H1 (cell line): ENCODE results near the gene PLEKHA5. TPM values are rescaled to one million over a fixed set of nuclear protein-coding genes. Genes with fewer than 3 reads are reported as not detected.

Experiments
- CTCF ChIA-PET: fragments of 300-600 bp; sonication (Branson Sonifier 250); formaldehyde crosslinking; loops from one replicate; lab custom pipeline; 2021; ENCODE audit not compliant: partially characterized antibody; lab: Charles Lee
- POLR2A ChIA-PET: fragments of 300-600 bp; sonication (Branson Sonifier 250); formaldehyde crosslinking; loops from one replicate; lab custom pipeline; 2021; ENCODE audit warnings: inconsistent platforms; ENCODE audit not compliant: partially characterized antibody; lab: Charles Lee
- DNase-seq, 2 experiments: peaks; one replicate each; pipeline versions ENCODE4 v3.0.0 to v3.0.0-alpha.2; 2010 to 2022; ENCODE audit warnings: low spot score in 2 of 2, low read depth in 1 of 2, mixed read lengths in 1 of 2
- FAIRE-seq: peaks from 2 replicates; lab custom pipeline; 2011; peaks lifted over from hg19 to GRCh38; lab: Jason Lieb, UNC
- H2AFZ ChIP-seq: 2 replicates; pipeline ENCODE4 v1.8.1; 2012; ENCODE audit warnings: low read length, inconsistent platforms
- H2AK5ac ChIP-seq: 2 replicates; pipeline ENCODE4 v1.6.1; 2013; ENCODE audit warnings: low read depth, low read length
- H2BK120ac ChIP-seq: replicated peaks from 2 replicates; pipeline ENCODE3; 2013; ENCODE audit warnings: low read depth, low read length, inconsistent platforms
- H2BK12ac ChIP-seq: 2 replicates; pipeline ENCODE4 v1.6.1; 2013; ENCODE audit warnings: low read depth, low read length
- H2BK15ac ChIP-seq: 2 replicates; pipeline ENCODE4 v1.6.1; 2013; ENCODE audit warnings: low read length
- H2BK20ac ChIP-seq: 2 replicates; pipeline ENCODE4 v1.6.1; 2013; ENCODE audit warnings: low read length
- H2BK5ac ChIP-seq: 2 replicates; pipeline ENCODE4 v1.6.1; 2013; ENCODE audit warnings: low read depth, low read length
- H3K14ac ChIP-seq: 2 replicates; pipeline ENCODE4 v1.6.1; 2013; ENCODE audit warnings: inconsistent platforms; ENCODE audit not compliant: insufficient read length
- H3K18ac ChIP-seq: 2 replicates; pipeline ENCODE4 v1.6.1; 2013; ENCODE audit warnings: low read length; ENCODE audit errors: extremely low read depth
- H3K23ac ChIP-seq: 2 replicates; pipeline ENCODE4 v1.6.1; 2013; ENCODE audit warnings: inconsistent platforms; ENCODE audit not compliant: insufficient read length
- H3K23me2 ChIP-seq: 2 replicates; pipeline ENCODE4 v1.6.1; 2013; ENCODE audit warnings: low read depth, low read length
- H3K27ac ChIP-seq: 2 replicates; pipeline ENCODE4 v1.6.1; 2011; ENCODE audit warnings: low read depth, low read length, inconsistent platforms
- H3K27me3 ChIP-seq, 4 experiments: replicated peaks in 1 of 4; 1 replicate in 1 of 4; 2 replicates in 3 of 4; pipeline versions ENCODE4 v1.6.1 to v1.8.1; 2011 to 2013; ENCODE audit warnings: low read length in 3 of 4, mild to moderate bottlenecking in 3 of 4, inconsistent platforms in 2 of 4, mixed read lengths in 2 of 4, moderate library complexity in 1 of 4; ENCODE audit not compliant: control insufficient read depth in 3 of 4, insufficient read depth in 3 of 4; ENCODE audit errors: extremely low read depth in 1 of 4
- H3K36me3 ChIP-seq, 4 experiments: 2 replicates each; pipeline versions ENCODE4 v1.6.1 to v1.8.1; 2011 to 2013; ENCODE audit warnings: mild to moderate bottlenecking in 4 of 4, low read length in 3 of 4, moderate library complexity in 2 of 4, control low read depth in 1 of 4, inconsistent platforms in 1 of 4; ENCODE audit not compliant: insufficient read depth in 4 of 4, control insufficient read depth in 2 of 4
- H3K4ac ChIP-seq: replicated peaks from 2 replicates; pipeline ENCODE3; 2013; ENCODE audit warnings: low read length, low read depth, mixed read lengths, inconsistent platforms; ENCODE audit not compliant: insufficient read length
- H3K4me1 ChIP-seq, 4 experiments: replicated peaks in 1 of 4; 1 replicate in 1 of 4; 2 replicates in 3 of 4; pipeline versions ENCODE4 v1.6.1 to v1.8.1; 2011 to 2013; ENCODE audit warnings: low read length in 3 of 4, inconsistent platforms in 2 of 4, mixed read lengths in 1 of 4; ENCODE audit not compliant: insufficient read depth in 4 of 4, control insufficient read depth in 3 of 4
- H3K4me2 ChIP-seq, 2 experiments: 2 replicates each; pipeline versions ENCODE4 v1.6.1 to v1.8.1; 2011 to 2013; ENCODE audit warnings: low read depth in 2 of 2, low read length in 2 of 2, control low read depth in 1 of 2, inconsistent platforms in 1 of 2, mild to moderate bottlenecking in 1 of 2; ENCODE audit not compliant: insufficient read depth in 1 of 2
- H3K4me3 ChIP-seq, 4 experiments: fragments of 200-600, 300-600 bp in 1 of 4; sonication (generic), shearing (Covaris generic), sonication (Bioruptor Twin) in 1 of 4; 2 replicates each; pipeline versions ENCODE4 v1.5.1 to v1.8.1; 2011 to 2016; ENCODE audit warnings: low read length in 4 of 4, low read depth in 3 of 4, control low read depth in 2 of 4, inconsistent platforms in 2 of 4, mild to moderate bottlenecking in 2 of 4, mixed read lengths in 1 of 4, moderate library complexity in 1 of 4; ENCODE audit not compliant: insufficient read depth in 2 of 4; ENCODE audit errors: extremely low read depth in 1 of 4
- H3K56ac ChIP-seq: replicated peaks from 2 replicates; pipeline ENCODE3; 2013; ENCODE audit warnings: low read depth, mild to moderate bottlenecking, mixed read lengths, low read length, inconsistent platforms; ENCODE audit not compliant: insufficient read length
- H3K79me1 ChIP-seq: 2 replicates; pipeline ENCODE4 v1.6.1; 2013; ENCODE audit warnings: low read depth, low read length, control low read depth
- H3K79me2 ChIP-seq, 2 experiments: 2 replicates each; pipeline versions ENCODE4 v1.6.1 to v1.8.1; 2012 to 2013; ENCODE audit warnings: low read length in 2 of 2, mild to moderate bottlenecking in 2 of 2, inconsistent platforms in 1 of 2; ENCODE audit not compliant: insufficient read depth in 2 of 2, control insufficient read depth in 1 of 2
- H3K9ac ChIP-seq, 4 experiments: replicated peaks in 1 of 4; 1 replicate in 1 of 4; 2 replicates in 3 of 4; pipeline versions ENCODE4 v1.6.1 to v1.8.1; 2011 to 2013; ENCODE audit warnings: low read depth in 3 of 4, low read length in 3 of 4, control low read depth in 2 of 4, mild to moderate bottlenecking in 2 of 4, moderate library complexity in 2 of 4, inconsistent platforms in 1 of 4; ENCODE audit errors: extremely low read depth in 1 of 4
- H3K9me3 ChIP-seq, 2 experiments: 2 replicates each; pipeline versions ENCODE4 v1.6.1 to v1.8.1; 2012 to 2013; ENCODE audit warnings: mild to moderate bottlenecking in 2 of 2, moderate library complexity in 2 of 2, control low read depth in 1 of 2, inconsistent platforms in 1 of 2, low read depth in 1 of 2, low read length in 1 of 2, mixed read lengths in 1 of 2; ENCODE audit not compliant: insufficient read depth in 2 of 2
- H4K20me1 ChIP-seq, 2 experiments: replicated peaks in 1 of 2; 2 replicates each; pipeline versions ENCODE3 to v1.8.1; 2011 to 2013; ENCODE audit warnings: inconsistent platforms in 2 of 2, low read length in 2 of 2, mild to moderate bottlenecking in 1 of 2; ENCODE audit not compliant: insufficient read depth in 2 of 2, control insufficient read depth in 1 of 2
- H4K5ac ChIP-seq: 2 replicates; pipeline ENCODE4 v1.6.1; 2013; ENCODE audit warnings: low read length, low read depth, mixed read lengths, inconsistent platforms; ENCODE audit not compliant: insufficient read length
- H4K8ac ChIP-seq: 2 replicates; pipeline ENCODE4 v1.8.0; 2013; ENCODE audit warnings: mild to moderate bottlenecking, moderate library complexity, low read length, inconsistent platforms; ENCODE audit not compliant: insufficient read depth; ENCODE audit errors: extremely low read depth
- H4K91ac ChIP-seq: replicated peaks from 2 replicates; pipeline ENCODE3; 2013; ENCODE audit warnings: low read length, mixed read lengths, inconsistent platforms; ENCODE audit not compliant: insufficient read length
- CBX8 ChIP-seq: fragments of 300-800, 300-1000 bp; sonication (generic); IDR thresholded peaks from 2 replicates; pipeline ENCODE4 v1.7.1; 2016; ENCODE audit warnings: low read depth, low read length, borderline replicate concordance
- CEBPB ChIP-seq: IDR thresholded peaks from 2 replicates; pipeline ENCODE4 v1.6.1; 2012; ENCODE audit warnings: low read depth, low read length
- EGR1 ChIP-seq: IDR thresholded peaks from 2 replicates; pipeline ENCODE4 v1.6.1; 2011; ENCODE audit warnings: low read depth, low read length, borderline replicate concordance
- EZH2 ChIP-seq: fragments of 200-600 bp; sonication (generic); IDR thresholded peaks from 2 replicates; pipeline ENCODE4 v1.7.1; 2012; ENCODE audit warnings: low read depth, mild to moderate bottlenecking, moderate library complexity, low read length, inconsistent platforms; ENCODE audit not compliant: severe bottlenecking
- HDAC2 ChIP-seq, 2 experiments: fragments of 300-600 bp in 1 of 2; sonication (generic) in 1 of 2; IDR thresholded peaks; 2 replicates each; pipeline ENCODE4 v1.6.1; 2011 to 2012; ENCODE audit warnings: low read depth in 2 of 2, low read length in 2 of 2, mild to moderate bottlenecking in 2 of 2, moderate library complexity in 2 of 2, borderline replicate concordance in 1 of 2, inconsistent platforms in 1 of 2
- MAFK ChIP-seq: IDR thresholded peaks from 2 replicates; pipeline ENCODE4 v1.6.1; 2012; ENCODE audit warnings: low read depth, mild to moderate bottlenecking, improper control_type of control experiment, low read length
- NANOG ChIP-seq: IDR thresholded peaks from 2 replicates; pipeline ENCODE4 v1.6.1; 2011; ENCODE audit warnings: low read length, low read depth, mild to moderate bottlenecking, inconsistent platforms; ENCODE audit not compliant: insufficient read depth, poor library complexity, severe bottlenecking
- RXRA ChIP-seq: IDR thresholded peaks from 2 replicates; pipeline ENCODE4 v1.6.1; 2011; ENCODE audit warnings: low read depth, mild to moderate bottlenecking, low read length, moderate library complexity; ENCODE audit not compliant: insufficient read depth
- TAF7 ChIP-seq: optimal IDR thresholded peaks from 2 replicates; pipeline ENCODE3; 2011; ENCODE audit warnings: low read depth, mild to moderate bottlenecking, inconsistent platforms, low read length, moderate library complexity, borderline replicate concordance
- TBP ChIP-seq: IDR thresholded peaks from 2 replicates; pipeline ENCODE4 v1.6.1; 2011; ENCODE audit warnings: low read depth, low read length, improper control_type of control experiment
- YY1 ChIP-seq: IDR thresholded peaks from 2 replicates; pipeline ENCODE4 v1.6.1; 2011; ENCODE audit warnings: low read depth, mild to moderate bottlenecking, low read length
- WGBS, 2 experiments: shearing (Covaris generic) in 1 of 2; methylation state at CpG; one replicate each; pipeline versions ENCODE4 v1.1.6 to v1.1.7; 2013 to 2015; ENCODE audit warnings: low lambda C conversion rate in 2 of 2, mixed read lengths in 2 of 2, inconsistent platforms in 1 of 2, low coverage in 1 of 2, missing lambda C conversion rate in 1 of 2; ENCODE audit not compliant: insufficient replicate concordance in 2 of 2, insufficient coverage in 1 of 2, insufficient read length in 1 of 2; ENCODE audit errors: extremely low coverage in 1 of 2, missing lambda C conversion rate in 1 of 2; 5-methylcytosine and 5-hydroxymethylcytosine counted together
- polyA plus RNA-seq, 7 experiments: library from polyadenylated mRNA; depleted of rRNA in 3 of 7; stranded (reverse) in 5 of 7; unstranded in 2 of 7; fragments of >200 nt in 5 of 7; fragments of 200-250 nt in 2 of 7; gene quantifications; 1 replicate in 5 of 7; 2 replicates in 1 of 7; 4 replicates in 1 of 7; pipeline versions ENCODE4 v1.2.1 to v1.2.3, GENCODE V29; 2011 to 2013; ENCODE audit warnings: missing spikeins in 2 of 7, mixed read lengths in 2 of 7
- total RNA-seq: library from RNA; stranded (reverse); fragmentation: NEBNext Ultra II Directional; extraction: Animal tissue kit (Norgen Biotek cat#: 25700); gene quantifications from 2 replicates; pipeline ENCODE4 v1.2.1, GENCODE V29; 2021

PLEKHA5 gene
- total and polyA plus RNA-seq, 2 of the 8 experiments (the other 6 are each of a cell fraction or from before 2014, with no cell fraction given) = 17.2 to 66.1 TPM

GRCh38 chr12:19394385-19394784 is 264.9 kb downstream of the PLEKHA5 start:
- Histone ChIP-seq H3K4me2 (no peak overlapping the region), H3K27me3 (no peaks in the 10 kb centered on the region), H3K4me3 (no peak overlapping the region), H2BK20ac (no peak overlapping the region), H3K79me1 (no peaks in the 10 kb centered on the region), H4K8ac (no peak overlapping the region), H4K91ac (no peak overlapping the region), H3K9me3 (no peaks in the 10 kb centered on the region), H2BK5ac (no peak overlapping the region), H2BK120ac (no peak overlapping the region), H3K56ac (no peak overlapping the region), H2AK5ac (no peak overlapping the region), H3K18ac (no peak overlapping the region), H4K5ac (no peak overlapping the region), H3K36me3 (no peaks in the 10 kb centered on the region), H3K27ac (no peak overlapping the region), H2BK15ac (no peak overlapping the region), H3K4me1 (no peaks in the 10 kb centered on the region), H3K23me2 (no peaks in the 10 kb centered on the region), H4K20me1 (no peaks in the 10 kb centered on the region), H3K4ac (no peak overlapping the region), H3K9ac (no peak overlapping the region), H3K79me2 (no peaks in the 10 kb centered on the region), H3K14ac (no peak overlapping the region), H2AFZ (no peak overlapping the region), H3K23ac (no peak overlapping the region), H2BK12ac (no peak overlapping the region)
- WGBS, 2 experiments = 96% methylated on average over 2 of the region's 2 CpGs; no CpG with 5 or more reads in 1 of the 2 experiments
- CTCF ChIA-PET = interaction anchor here (0.6 kb wide), 1 partner anchor 1254 kb away, joined by 3 read pairs; no protein-coding TSS in a partner anchor
- POLR2A ChIA-PET = no interaction called here
- FAIRE-seq = no peak
- DNase-seq = no peak
- TF ChIP-seq YY1 = no peak
- no peak for TF ChIP-seq TAF7
- TF ChIP-seq HDAC2 (IDR thresholded peaks at IDR 0.05; ENCODE audit: borderline replicate concordance in 1 of 2, low read depth in 2 of 2, low read length in 2 of 2) = no peak
- TF ChIP-seq EZH2 = no peak
- no peak for TF ChIP-seq RXRA
- TF ChIP-seq CEBPB = no peak
- no peak for TF ChIP-seq EGR1
- TF ChIP-seq TBP = no peak
- TF ChIP-seq CBX8 = no peak
- no peak for TF ChIP-seq NANOG
- no peak for TF ChIP-seq MAFK
